GM10847 (cell line): Measurements from ENCODE around the gene SLBP.

ENCODE experiments used
- POLR2A ChIP-seq: IDR thresholded peaks from 2 replicates; pipeline ENCODE4 v1.6.1; 2011; ENCODE audit not compliant: insufficient read length; ENCODE audit errors: extremely low read depth

The SLBP gene

DNA sequence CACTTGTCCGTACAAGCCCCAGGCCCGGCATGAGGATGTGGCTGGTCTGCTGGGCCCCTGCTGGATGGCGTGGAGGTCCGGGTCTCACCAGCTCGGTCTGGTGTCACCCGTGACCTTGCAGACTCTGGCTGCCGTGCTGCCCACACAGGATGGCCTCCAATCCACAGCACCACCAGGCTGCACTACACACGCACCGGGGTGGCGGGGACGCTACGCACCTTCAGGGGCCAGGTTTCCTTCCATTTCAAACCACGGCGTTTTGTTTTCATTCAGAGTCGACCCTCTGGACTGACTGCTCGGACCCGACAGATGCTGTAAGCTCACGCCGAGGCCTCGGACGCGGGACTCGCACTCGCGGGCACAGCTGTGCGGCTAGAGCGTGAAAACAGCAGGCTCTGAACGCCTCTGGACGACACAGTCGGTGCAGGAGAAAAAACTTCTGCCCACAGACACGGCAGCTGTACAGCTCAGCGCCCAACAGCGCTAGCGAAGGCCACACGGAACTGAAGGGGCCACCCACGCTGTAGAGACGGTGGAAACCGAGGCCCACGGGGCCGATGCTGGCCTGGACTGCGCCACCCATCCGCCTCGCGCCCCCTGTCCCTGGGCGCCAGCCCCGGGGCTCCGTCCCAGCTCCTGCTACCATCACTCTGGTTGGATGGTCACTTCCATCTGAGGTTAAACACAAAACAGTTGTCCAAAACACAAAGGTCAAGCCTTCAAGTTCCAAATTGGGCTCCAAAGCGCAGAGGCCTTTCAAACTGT is 68.0 kb downstream of the SLBP start:
- TF ChIP-seq POLR2A: no peak
